IPS DF 4.7 (cell line): ENCODE measurements around the gene CAMTA1.
A peak's percentile ranks its signal among the peaks of the same experiment; 100 is the strongest.

Source experiments
- DNase-seq: peaks from one replicate; pipeline ENCODE4 v3.0.0-alpha.2; 2013; ENCODE audit warnings: low spot score; ENCODE audit errors: extremely low read depth

Gene CAMTA1

GRCh38 chr1:7039590-7040220 is 254.5 kb downstream of the CAMTA1 start:
- no peak for DNase-seq

- DNase-seq, result no peak
Observed at GRCh38 chr1:7040969-7041695, 255.9 kb downstream of the CAMTA1 start.

GRCh38 chr1:7042322-7043190 is 257.3 kb downstream of the CAMTA1 start:
- DNase-seq, result no peak

GRCh38 chr1:7043191-7043549 is 257.9 kb downstream of the CAMTA1 start:
- no peak for DNase-seq

- DNase-seq, result no peak
Observed at GRCh38 chr1:7043719-7044535, 258.7 kb downstream of the CAMTA1 start.

- DNase-seq, result no peak
Observed at GRCh38 chr1:7045897-7046296, 260.6 kb downstream of the CAMTA1 start.

- DNase-seq, result no peak
Observed at GRCh38 chr1:7046314-7046713, 261.1 kb downstream of the CAMTA1 start.

- DNase-seq, result no peak
Observed at GRCh38 chr1:7046891-7047290, 261.6 kb downstream of the CAMTA1 start.

GRCh38 chr1:7047866-7048265 is 262.6 kb downstream of the CAMTA1 start:
- DNase-seq, result no peak

GRCh38 chr1:7048395-7048794 is 263.1 kb downstream of the CAMTA1 start:
- no peak for DNase-seq

GRCh38 chr1:7049913-7050625 is 264.8 kb downstream of the CAMTA1 start:
- no peak for DNase-seq

- DNase-seq, result no peak
Observed at GRCh38 chr1:7050751-7051665, 265.8 kb downstream of the CAMTA1 start.

GRCh38 chr1:7052701-7053100 is 267.4 kb downstream of the CAMTA1 start:
- no peak for DNase-seq

- DNase-seq, result no peak
Observed at GRCh38 chr1:7060745-7061144, 275.5 kb downstream of the CAMTA1 start.

- DNase-seq, result no peak
Observed at GRCh38 chr1:7062346-7063061, 277.2 kb downstream of the CAMTA1 start.

- DNase-seq, result no peak
Observed at GRCh38 chr1:7063981-7064380, 278.7 kb downstream of the CAMTA1 start.

- DNase-seq, result no peak
Observed at GRCh38 chr1:7068552-7068951, 283.3 kb downstream of the CAMTA1 start.

- DNase-seq, result no peak
Observed at GRCh38 chr1:7069931-7070330, 284.7 kb downstream of the CAMTA1 start.

GRCh38 chr1:7070389-7071029 is 285.3 kb downstream of the CAMTA1 start:
- peak; percentile 78 for DNase-seq
